ENCODE data around the gene FOXP1.
A peak's percentile ranks its signal among the peaks of the same experiment; 100 is the strongest.

Gene FOXP1

DNA sequence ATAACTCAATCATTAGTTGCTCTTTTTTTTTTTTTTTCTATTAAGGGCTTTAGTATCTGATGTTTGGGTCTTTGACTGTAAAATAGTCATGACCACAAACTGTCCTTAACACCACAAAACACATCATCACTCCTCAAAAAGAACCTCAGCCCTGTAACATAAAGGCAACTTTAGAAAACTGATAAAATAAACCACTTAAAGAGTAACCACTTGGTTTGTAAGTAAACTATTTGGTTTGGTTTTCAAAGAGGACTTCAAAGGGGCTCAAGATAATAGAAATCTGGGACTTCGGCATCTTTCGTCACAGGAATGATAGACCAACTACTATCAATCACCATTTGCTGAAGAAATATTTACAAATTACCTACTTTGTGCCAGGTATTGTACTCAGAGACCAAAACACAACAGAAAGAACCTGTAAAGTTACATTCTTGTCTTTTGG is 167.8 kb downstream of the FOXP1 start:
- Histone ChIP-seq H3K27ac (ENCODE audit: poor library complexity, severe bottlenecking) (peak overlapping the region; percentile 57), H3K4me3 (ENCODE audit: severe bottlenecking) (no peak overlapping the region), H3K36me3 (ENCODE audit: low read depth) (no peaks in the 10 kb centered on the region), H3K4me1 (ENCODE audit: insufficient read depth, poor library complexity, severe bottlenecking) (peaks cover 20% of the 10 kb centered on the region), H3K27me3 (ENCODE audit: insufficient read depth, poor library complexity, severe bottlenecking) (no peaks in the 10 kb centered on the region), H3K9me3 (ENCODE audit: severe bottlenecking) (no peaks in the 10 kb centered on the region)
- TF ChIP-seq, protein P1, sequence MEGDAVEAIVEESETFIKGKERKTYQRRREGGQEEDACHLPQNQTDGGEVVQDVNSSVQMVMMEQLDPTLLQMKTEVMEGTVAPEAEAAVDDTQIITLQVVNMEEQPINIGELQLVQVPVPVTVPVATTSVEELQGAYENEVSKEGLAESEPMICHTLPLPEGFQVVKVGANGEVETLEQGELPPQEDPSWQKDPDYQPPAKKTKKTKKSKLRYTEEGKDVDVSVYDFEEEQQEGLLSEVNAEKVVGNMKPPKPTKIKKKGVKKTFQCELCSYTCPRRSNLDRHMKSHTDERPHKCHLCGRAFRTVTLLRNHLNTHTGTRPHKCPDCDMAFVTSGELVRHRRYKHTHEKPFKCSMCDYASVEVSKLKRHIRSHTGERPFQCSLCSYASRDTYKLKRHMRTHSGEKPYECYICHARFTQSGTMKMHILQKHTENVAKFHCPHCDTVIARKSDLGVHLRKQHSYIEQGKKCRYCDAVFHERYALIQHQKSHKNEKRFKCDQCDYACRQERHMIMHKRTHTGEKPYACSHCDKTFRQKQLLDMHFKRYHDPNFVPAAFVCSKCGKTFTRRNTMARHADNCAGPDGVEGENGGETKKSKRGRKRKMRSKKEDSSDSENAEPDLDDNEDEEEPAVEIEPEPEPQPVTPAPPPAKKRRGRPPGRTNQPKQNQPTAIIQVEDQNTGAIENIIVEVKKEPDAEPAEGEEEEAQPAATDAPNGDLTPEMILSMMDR (IDR thresholded peaks at IDR 0.05; ENCODE audit: poor library complexity, severe bottlenecking): no peak
- DNase-seq (ENCODE audit: low spot score): no peak
- ATAC-seq (ENCODE audit: low read depth): no peak

DNA sequence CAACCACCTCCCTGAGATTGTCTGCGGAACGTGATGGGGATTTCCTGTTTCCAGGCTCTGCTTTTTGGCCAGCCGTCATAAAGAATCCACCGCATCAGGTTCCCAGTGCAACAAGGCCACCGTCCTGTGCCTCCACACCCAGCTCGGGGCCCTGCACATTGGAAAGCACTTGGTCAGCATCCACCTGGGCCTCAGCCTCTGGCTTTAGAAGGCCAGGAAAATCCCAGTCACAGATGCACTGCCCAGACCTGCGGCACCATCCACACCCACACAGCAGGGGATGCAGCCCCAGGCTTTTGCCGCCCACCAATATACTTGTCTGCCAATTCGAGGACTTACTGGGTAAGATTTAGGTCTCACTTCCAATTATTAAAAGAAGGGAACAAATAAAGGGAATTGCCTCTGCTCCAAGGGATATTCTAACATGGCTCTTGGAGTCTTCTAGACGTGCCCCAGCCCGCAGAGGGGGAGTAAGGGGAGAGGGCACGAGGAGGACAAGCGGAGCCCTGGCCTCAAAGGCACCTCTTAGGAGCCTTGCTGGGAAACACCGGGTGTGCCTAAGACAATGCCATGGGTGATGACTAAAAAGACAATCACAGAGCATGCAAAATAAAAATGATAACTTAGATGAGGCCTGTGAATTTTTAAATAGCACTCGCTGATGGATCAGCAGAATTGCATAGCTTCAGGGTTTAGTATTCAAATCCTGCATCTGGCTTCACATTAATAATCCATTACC is 169.2 kb downstream of the FOXP1 start:
- H3K36me3 ChIP-seq (ENCODE audit: low read depth): no peaks in the 10 kb centered on the region
- no peaks in the 10 kb centered on the region for H3K9me3 ChIP-seq (ENCODE audit: severe bottlenecking)
- peak overlapping the region; percentile 57 for H3K27ac ChIP-seq (ENCODE audit: poor library complexity, severe bottlenecking)
- no peak overlapping the region for H3K4me3 ChIP-seq (ENCODE audit: severe bottlenecking)
- H3K27me3 ChIP-seq (ENCODE audit: insufficient read depth, poor library complexity, severe bottlenecking): no peaks in the 10 kb centered on the region
- TF ChIP-seq, protein P1 (IDR thresholded peaks at IDR 0.05; ENCODE audit: poor library complexity, severe bottlenecking): no peak
- H3K4me1 ChIP-seq (ENCODE audit: insufficient read depth, poor library complexity, severe bottlenecking): peaks cover 20% of the 10 kb centered on the region
- ATAC-seq (ENCODE audit: low read depth) (peak; percentile 47), DNase-seq (ENCODE audit: low spot score) (no peak)

DNA sequence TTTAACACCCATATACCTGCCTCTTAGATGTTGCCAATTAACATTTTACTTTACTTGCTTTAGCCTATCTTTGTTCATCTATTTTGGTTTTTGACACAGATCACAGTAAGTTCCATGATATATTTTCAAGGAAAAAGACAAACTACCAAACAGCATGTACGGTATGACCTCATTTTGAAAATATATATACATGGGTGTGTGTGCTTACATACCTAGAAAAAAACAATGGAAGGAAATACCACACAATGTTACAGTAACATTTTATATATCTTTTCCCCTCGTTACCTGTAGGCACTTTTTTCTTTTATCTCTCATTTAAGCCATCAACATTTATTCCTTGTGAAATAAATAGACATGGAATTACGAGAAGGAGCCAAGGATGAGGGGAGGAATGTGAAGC is 170.0 kb downstream of the FOXP1 start:
- H3K4me1 ChIP-seq (ENCODE audit: insufficient read depth, poor library complexity, severe bottlenecking): peaks cover 20% of the 10 kb centered on the region

DNA sequence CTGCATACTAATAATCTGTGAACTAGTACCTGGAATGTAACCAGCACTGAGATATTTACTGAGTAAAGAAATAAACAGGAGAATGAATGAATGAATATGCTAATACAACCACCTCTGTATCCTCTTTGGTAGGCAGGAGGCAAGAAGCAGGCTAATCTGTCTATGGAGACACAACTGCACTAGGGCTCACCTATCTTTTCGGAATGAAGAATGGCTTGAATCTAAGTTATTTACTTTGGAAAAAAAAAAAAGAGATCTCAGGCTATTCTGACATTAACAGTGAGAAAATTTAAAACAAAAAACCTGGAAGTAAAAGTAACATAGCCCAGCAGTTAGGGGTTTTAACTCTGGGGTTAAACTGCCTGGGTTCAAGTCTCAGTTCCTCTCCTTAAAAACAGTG is 174.2 kb downstream of the FOXP1 start:
- no peak for ATAC-seq (ENCODE audit: low read depth)
- Histone ChIP-seq H3K27me3 (ENCODE audit: insufficient read depth, poor library complexity, severe bottlenecking) (no peaks in the 10 kb centered on the region), H3K36me3 (ENCODE audit: low read depth) (no peaks in the 10 kb centered on the region), H3K9me3 (ENCODE audit: severe bottlenecking) (no peaks in the 10 kb centered on the region), H3K4me3 (ENCODE audit: severe bottlenecking) (no peak overlapping the region), H3K27ac (ENCODE audit: poor library complexity, severe bottlenecking) (no peak overlapping the region), H3K4me1 (ENCODE audit: insufficient read depth, poor library complexity, severe bottlenecking) (peaks cover 11% of the 10 kb centered on the region)
- TF ChIP-seq, protein P1 (IDR thresholded peaks at IDR 0.05; ENCODE audit: poor library complexity, severe bottlenecking): no peak
- no peak for DNase-seq (ENCODE audit: low spot score)

More for the DNA sequence above, 170.0 kb downstream of the FOXP1 start:
- Histone ChIP-seq H3K27me3 (ENCODE audit: insufficient read depth, poor library complexity, severe bottlenecking) (no peaks in the 10 kb centered on the region), H3K4me3 (ENCODE audit: severe bottlenecking) (no peak overlapping the region), H3K27ac (ENCODE audit: poor library complexity, severe bottlenecking) (peak overlapping the region; percentile 57), H3K36me3 (ENCODE audit: low read depth) (no peaks in the 10 kb centered on the region), H3K9me3 (ENCODE audit: severe bottlenecking) (no peaks in the 10 kb centered on the region)
- DNase-seq (ENCODE audit: low spot score) (no peak), ATAC-seq (ENCODE audit: low read depth) (peak; percentile 51; the same call in 2 of the 3 replicates)
- TF ChIP-seq, protein P1 (IDR thresholded peaks at IDR 0.05; ENCODE audit: poor library complexity, severe bottlenecking): no peak

DNA sequence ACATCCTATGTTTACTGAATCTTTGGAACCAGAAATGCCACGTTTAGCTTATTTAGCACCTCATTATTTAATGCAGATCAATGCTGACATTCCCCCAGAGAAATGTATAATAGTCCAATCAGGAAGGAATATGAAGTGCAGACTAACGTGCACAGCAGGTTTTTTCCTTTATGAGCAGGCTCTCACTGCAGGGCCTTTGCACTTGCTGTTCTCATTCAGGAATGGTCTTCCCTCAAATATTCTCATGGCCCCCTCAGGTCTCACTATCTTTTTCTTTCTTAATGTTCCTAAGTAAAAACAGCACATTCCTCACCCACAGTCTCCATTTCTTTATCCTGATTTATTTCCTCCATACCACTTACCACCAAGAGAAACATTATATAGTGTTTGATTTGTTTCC is 174.6 kb downstream of the FOXP1 start:
- Histone ChIP-seq H3K9me3 (ENCODE audit: severe bottlenecking) (no peaks in the 10 kb centered on the region), H3K36me3 (ENCODE audit: low read depth) (no peaks in the 10 kb centered on the region), H3K4me3 (ENCODE audit: severe bottlenecking) (no peak overlapping the region), H3K27me3 (ENCODE audit: insufficient read depth, poor library complexity, severe bottlenecking) (no peaks in the 10 kb centered on the region), H3K4me1 (ENCODE audit: insufficient read depth, poor library complexity, severe bottlenecking) (peaks cover 7% of the 10 kb centered on the region), H3K27ac (ENCODE audit: poor library complexity, severe bottlenecking) (no peak overlapping the region)
- DNase-seq (ENCODE audit: low spot score): no peak
- no peak for ATAC-seq (ENCODE audit: low read depth)
- TF ChIP-seq, protein P1 (IDR thresholded peaks at IDR 0.05; ENCODE audit: poor library complexity, severe bottlenecking): no peak
